Endothelial cell of umbilical vein (primary cell): ENCODE results near the gene RRM2. TPM values are rescaled to one million over a fixed set of nuclear protein-coding genes. Genes with fewer than 3 reads are reported as not detected.
A peak's percentile ranks its signal among the peaks of the same experiment; 100 is the strongest.

Source experiments
- BruUV-seq: library from RNA; stranded (reverse); fragments of 400-500 nt; replicated peaks from 2 replicates; lab custom pipeline; 2021; lab: Mats Ljungman, UMichigan
- CTCF ChIA-PET: fragments of 300-600, 350-600 bp; sonication (Branson Sonifier 250); formaldehyde crosslinking; loops from one replicate; lab custom pipeline; 2021; ENCODE audit warnings: antibody characterized with exemption, inconsistent platforms; lab: Charles Lee
- POLR2A ChIA-PET: fragments of 300-600, 350-600 bp; sonication (Branson Sonifier 250); formaldehyde crosslinking; loops from one replicate; lab custom pipeline; 2021; ENCODE audit warnings: antibody characterized with exemption, inconsistent platforms; lab: Charles Lee
- DNase-seq: peaks from one replicate; pipeline ENCODE4 v3.0.0-alpha.2; 2011; ENCODE audit warnings: low read depth, low spot score
- FAIRE-seq: peaks from 2 replicates; lab custom pipeline; 2011; peaks lifted over from hg19 to GRCh38; lab: Jason Lieb, UNC
- H2AFZ ChIP-seq: 2 replicates; pipeline ENCODE4 v1.6.0; 2012; ENCODE audit warnings: low read depth, low read length, control low read depth, inconsistent platforms
- H3K27ac ChIP-seq: 2 replicates; pipeline ENCODE4 v1.5.1; 2011; ENCODE audit warnings: low read depth, mild to moderate bottlenecking, control low read depth, low read length, moderate library complexity; ENCODE audit not compliant: insufficient read depth
- H3K27me3 ChIP-seq, 2 experiments: 2 replicates each; pipeline versions ENCODE4 v1.6.0 to v1.6.1; 2011; ENCODE audit warnings: low read length in 2 of 2, mixed read lengths in 1 of 2; ENCODE audit not compliant: control insufficient read depth in 2 of 2, insufficient read depth in 2 of 2
- H3K36me3 ChIP-seq, 2 experiments: 2 replicates in 1 of 2; 3 replicates in 1 of 2; pipeline ENCODE4 v1.5.1; 2011; ENCODE audit warnings: low read length in 2 of 2, mild to moderate bottlenecking in 1 of 2, moderate library complexity in 1 of 2; ENCODE audit not compliant: control insufficient read depth in 2 of 2, insufficient read depth in 2 of 2; ENCODE audit errors: extremely low read depth in 1 of 2
- H3K4me1 ChIP-seq: 3 replicates; pipeline ENCODE4 v1.5.1; 2011; ENCODE audit warnings: mild to moderate bottlenecking, low read length; ENCODE audit not compliant: control insufficient read depth, insufficient read depth; ENCODE audit errors: extremely low read depth
- H3K4me2 ChIP-seq: 2 replicates; pipeline ENCODE4 v1.6.1; 2011; ENCODE audit warnings: low read length, control low read depth, mixed read lengths; ENCODE audit not compliant: insufficient read depth
- H3K4me3 ChIP-seq, 3 experiments: fragments of 200-600 bp in 1 of 3; sonication (generic), shearing (Covaris generic) in 1 of 3; replicated peaks in 1 of 3; 2 replicates each; pipeline ENCODE4 v1.5.1; 2011 to 2016; ENCODE audit warnings: control low read depth in 3 of 3, low read length in 3 of 3, mild to moderate bottlenecking in 2 of 3, inconsistent platforms in 1 of 3, low read depth in 1 of 3, moderate library complexity in 1 of 3; ENCODE audit not compliant: insufficient read depth in 1 of 3
- H3K79me2 ChIP-seq: 2 replicates; pipeline ENCODE4 v1.6.0; 2012; ENCODE audit warnings: low read length, inconsistent platforms; ENCODE audit not compliant: control insufficient read depth, insufficient read depth
- H3K9ac ChIP-seq: replicated peaks from 2 replicates; pipeline ENCODE3; 2011; ENCODE audit warnings: low read length, control low read depth; ENCODE audit not compliant: insufficient read depth; ENCODE audit errors: extremely low read depth
- H3K9me1 ChIP-seq: replicated peaks from 3 replicates; pipeline ENCODE4 v1.6.0; 2011; ENCODE audit warnings: mild to moderate bottlenecking, low read length; ENCODE audit not compliant: control insufficient read depth, insufficient read depth; ENCODE audit errors: extremely low read depth
- H3K9me3 ChIP-seq: replicated peaks from 2 replicates; pipeline ENCODE4 v1.5.1; 2012; ENCODE audit warnings: low read length, inconsistent platforms; ENCODE audit not compliant: control insufficient read depth, insufficient read depth
- H4K20me1 ChIP-seq: replicated peaks from 2 replicates; pipeline ENCODE3; 2011; ENCODE audit warnings: mild to moderate bottlenecking, low read length; ENCODE audit not compliant: control insufficient read depth, insufficient read depth; ENCODE audit errors: extremely low read depth
- CTCF ChIP-seq, 2 donors: IDR thresholded peaks; 1 replicate in 1 of 2; 2 replicates in 1 of 2; pipeline ENCODE4 v1.5.1; 2011; ENCODE audit warnings: low read length in 2 of 2, mild to moderate bottlenecking in 2 of 2, moderate library complexity in 2 of 2, control low read depth in 1 of 2, inconsistent platforms in 1 of 2, low read depth in 1 of 2; ENCODE audit not compliant: insufficient read depth in 1 of 2; ENCODE audit errors: extremely low read depth in 1 of 2
- EZH2 ChIP-seq: IDR thresholded peaks from 2 replicates; pipeline ENCODE4 v1.6.1; 2012; ENCODE audit warnings: borderline replicate concordance, low read depth, mild to moderate bottlenecking, moderate library complexity, low read length, inconsistent platforms; ENCODE audit not compliant: severe bottlenecking
- FOS ChIP-seq: IDR thresholded peaks from 2 replicates; pipeline ENCODE4 v1.6.1; 2011; ENCODE audit warnings: mild to moderate bottlenecking, low read length, moderate library complexity, borderline replicate concordance; ENCODE audit not compliant: insufficient read depth
- GATA2 ChIP-seq: IDR thresholded peaks from 2 replicates; pipeline ENCODE4 v1.7.0; 2011; ENCODE audit warnings: low read depth, mild to moderate bottlenecking, moderate library complexity, mixed read lengths, low read length; ENCODE audit not compliant: insufficient read length, insufficient read depth
- JUN ChIP-seq: IDR thresholded peaks from 2 replicates; pipeline ENCODE4 v1.6.1; 2011; ENCODE audit warnings: borderline replicate concordance, low read depth; ENCODE audit not compliant: insufficient read length, insufficient read depth
- MYC ChIP-seq: IDR thresholded peaks from one replicate; pipeline ENCODE4 v1.6.1; 2011; ENCODE audit warnings: mild to moderate bottlenecking, low read depth, low read length
- POLR2A ChIP-seq: IDR thresholded peaks from 2 replicates; pipeline ENCODE4 v1.6.1; 2012; ENCODE audit warnings: low read depth, mild to moderate bottlenecking, control low read depth, low read length
- POLR2AphosphoS5 ChIP-seq: IDR thresholded peaks from 2 replicates; pipeline ENCODE4 v1.6.1; 2012; ENCODE audit warnings: low read depth, mild to moderate bottlenecking, control low read depth, low read length, moderate library complexity; ENCODE audit not compliant: insufficient read depth
- dilution Hi-C: fragments of 300-500 bp; cut with MboI; formaldehyde crosslinking; loops from one replicate; pipeline ENCODE4 v1.15.0; 2019; ENCODE audit warnings: low sequenced_read_pairs; ENCODE audit not compliant: extremely low pct_ligation_motif_present
- intact Hi-C: fragments of 100-400 bp; cut with micrococcal nuclease; formaldehyde crosslinking; loops from one replicate; pipeline ENCODE4 v1.10.0; 2022
- polyA plus RNA-seq, 4 experiments: library from polyadenylated mRNA; depleted of rRNA in 3 of 4; stranded (reverse) in 3 of 4; unstranded in 1 of 4; fragments of >200 nt; gene quantifications; 2 replicates each; pipeline versions ENCODE4 v1.2.1 to v1.2.3, GENCODE V29; 2011 to 2012; ENCODE audit warnings: missing spikeins in 1 of 4
- total RNA-seq: library from RNA; stranded (reverse); gene quantifications from 2 replicates; pipeline ENCODE4 v1.2.3, GENCODE V29; 2021
- TF ChIP-seq, protein P1 (sequence below): IDR thresholded peaks from 2 replicates; pipeline ENCODE4 v1.6.1; 2011; ENCODE audit not compliant: insufficient read depth, insufficient read length

Gene RRM2
- total and polyA plus RNA-seq, 2 donors (not counting 3 experiments of a cell fraction or from before 2014, with no cell fraction given), result 40.9 to 246 TPM

DNA sequence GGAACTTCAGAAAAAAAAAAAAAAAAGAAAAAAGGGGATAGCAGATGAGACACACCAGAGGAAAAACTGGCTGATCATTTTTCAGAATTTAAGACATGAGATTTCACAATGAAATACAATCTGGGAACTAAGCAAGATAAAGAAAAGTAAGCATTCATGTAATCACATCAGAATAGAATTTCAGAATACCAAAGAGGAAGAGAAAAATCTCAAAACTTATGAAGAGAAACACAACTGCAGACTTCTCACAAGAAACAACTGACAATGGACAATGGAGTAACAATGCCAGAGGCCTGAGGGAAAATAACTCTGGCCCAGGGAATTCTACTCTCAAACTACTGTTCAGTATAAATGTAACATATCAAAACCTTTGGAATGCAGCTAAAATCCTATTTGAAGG lies 13.2 kb upstream of the RRM2 start:
- DNase-seq (no peak), FAIRE-seq (peak; percentile 31)
- Histone ChIP-seq H4K20me1 (no peaks in the 10 kb centered on the region), H3K27ac (no peak overlapping the region), H3K4me3 (no peak overlapping the region), H3K9ac (no peak overlapping the region), H3K4me2 (no peak overlapping the region), H3K9me1 (no peaks in the 10 kb centered on the region), H3K9me3 (no peaks in the 10 kb centered on the region), H3K36me3 (no peaks in the 10 kb centered on the region), H3K79me2 (no peaks in the 10 kb centered on the region), H3K27me3 (no peaks in the 10 kb centered on the region), H3K4me1 (no peaks in the 10 kb centered on the region), H2AFZ (no peak overlapping the region)
- CTCF ChIA-PET, result interaction anchor here (3.3 kb wide), 1 partner anchor 12 kb away, joined by 17 read pairs; no protein-coding TSS in a partner anchor
- TF ChIP-seq POLR2A, result no peak
- no peak for TF ChIP-seq FOS
- TF ChIP-seq JUN, result no peak
- TF ChIP-seq, protein P1, sequence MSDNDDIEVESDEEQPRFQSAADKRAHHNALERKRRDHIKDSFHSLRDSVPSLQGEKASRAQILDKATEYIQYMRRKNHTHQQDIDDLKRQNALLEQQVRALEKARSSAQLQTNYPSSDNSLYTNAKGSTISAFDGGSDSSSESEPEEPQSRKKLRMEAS, result no peak
- TF ChIP-seq EZH2, result no peak
- TF ChIP-seq GATA2, result no peak
- TF ChIP-seq CTCF (IDR thresholded peaks at IDR 0.05; ENCODE audit: extremely low read depth in 1 of 2, insufficient read depth in 1 of 2, low read depth in 1 of 2, low read length in 2 of 2), result no peak
- no peak for TF ChIP-seq POLR2AphosphoS5
- no peak for TF ChIP-seq MYC
- intact Hi-C loops, result no loop called here
- POLR2A ChIA-PET, result no interaction called here
- dilution Hi-C loops, result no loop called here
- BruUV-seq, result no TSS peak
